Activated CD4-positive, alpha-beta T cell treated with anti-CD3 and anti-CD28 coated beads, Interleukin-2, amount 50 U/mL, for 4 hours (primary cell): ENCODE results near the gene SEL1L3.
"Not testable (repeated sequence)": the region's sequence is repeated elsewhere in the genome, so short reads cannot be mapped to it uniquely, and the experiment has no call there.

ENCODE experiments used
- DNase-seq, 2 experiments: peaks; one replicate each; pipeline ENCODE4 v3.0.0-alpha.2; 2020

SEL1L3 gene

GRCh38 chr4:25862411-25863346 lies at the start of gene SEL1L3:
Gene SEL1L3, minus strand, starts transcription at chr4:25862988. Its CDS starts 152 bp downstream, at chr4:25862836.
- DNase-seq, result peak; percentile 43 to 53

- no peak for DNase-seq
These were observed 48.6 kb upstream of the SEL1L3 start for GRCh38 chr4:25911356-25911755.

- DNase-seq, result no peak
These were observed 45.7 kb upstream of the SEL1L3 start for GRCh38 chr4:25908491-25908901.

- DNase-seq, result not testable (repeated sequence)
These were observed 43.3 kb upstream of the SEL1L3 start for GRCh38 chr4:25906113-25906512.

- DNase-seq, result no peak
These were observed 42.6 kb upstream of the SEL1L3 start for GRCh38 chr4:25905371-25905770.

- no peak for DNase-seq
These were observed 41.9 kb upstream of the SEL1L3 start for GRCh38 chr4:25904748-25905082.

GRCh38 chr4:25903900-25904747 lies 41.3 kb upstream of the SEL1L3 start:
- DNase-seq, result no peak

- DNase-seq, result no peak
These were observed 38.2 kb upstream of the SEL1L3 start for GRCh38 chr4:25901030-25901430.

GRCh38 chr4:25900310-25900709 lies 37.5 kb upstream of the SEL1L3 start:
- no peak for DNase-seq

- no peak for DNase-seq
These were observed 34.2 kb upstream of the SEL1L3 start for GRCh38 chr4:25896776-25897539.

GRCh38 chr4:25892796-25893195 lies 30.0 kb upstream of the SEL1L3 start:
- DNase-seq, result no peak

- DNase-seq, result no peak
These were observed 28.0 kb upstream of the SEL1L3 start for GRCh38 chr4:25890571-25891485.

- no peak for DNase-seq
These were observed 27.1 kb upstream of the SEL1L3 start for GRCh38 chr4:25889589-25890503.

- no peak for DNase-seq
These were observed 26.0 kb upstream of the SEL1L3 start for GRCh38 chr4:25888781-25889180.

GRCh38 chr4:25884031-25884782 lies 21.4 kb upstream of the SEL1L3 start:
- no peak for DNase-seq

GRCh38 chr4:25883565-25883964 lies 20.8 kb upstream of the SEL1L3 start:
- DNase-seq, result no peak

GRCh38 chr4:25882226-25882625 lies 19.4 kb upstream of the SEL1L3 start:
- DNase-seq, result no peak

GRCh38 chr4:25881193-25881592 lies 18.4 kb upstream of the SEL1L3 start:
- DNase-seq, result no peak

GRCh38 chr4:25879991-25880651 lies 17.3 kb upstream of the SEL1L3 start:
- no peak for DNase-seq
